Choroid plexus epithelial cell (primary cell): ENCODE measurements around the gene GAL3ST1.
"Not testable (repeated sequence)": the region's sequence is repeated elsewhere in the genome, so short reads cannot be mapped to it uniquely, and the experiment has no call there.

Experiments used
- DNase-seq: peaks from one replicate; pipeline ENCODE4 v3.0.0-alpha.2; 2010; ENCODE audit warnings: low read depth
- H3K4me3 ChIP-seq: 2 replicates; pipeline ENCODE4 v1.5.1; 2011; ENCODE audit warnings: low read depth, mild to moderate bottlenecking, control low read depth, low read length, moderate library complexity
- TF ChIP-seq, protein P1 (sequence below): conservative IDR thresholded peaks from 2 replicates; pipeline ENCODE4 v1.5.1; 2011; ENCODE audit warnings: low read depth, mild to moderate bottlenecking, control low read depth, inconsistent platforms, low read length, moderate library complexity

Gene GAL3ST1

DNA sequence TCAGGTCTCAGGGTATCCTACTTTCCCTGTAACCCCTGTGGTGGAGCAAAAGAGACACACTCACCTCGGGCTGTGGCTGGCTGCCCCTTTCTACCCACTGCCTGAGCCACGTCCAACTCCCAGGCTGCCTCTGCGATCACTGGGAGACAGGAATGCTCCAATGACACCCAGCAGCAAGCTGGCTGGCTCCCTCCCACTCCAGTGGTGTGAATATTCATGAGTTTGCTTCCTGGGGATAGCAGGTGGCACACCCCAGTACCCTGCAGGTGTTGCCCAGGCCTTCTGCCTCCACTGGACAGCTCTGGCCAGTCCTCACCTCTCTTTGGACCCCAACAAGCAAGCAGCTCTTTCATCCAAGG lies 9.7 kb downstream of the GAL3ST1 start:
- no peak for DNase-seq
- H3K4me3 ChIP-seq: no peak overlapping the region
- TF ChIP-seq, protein P1, sequence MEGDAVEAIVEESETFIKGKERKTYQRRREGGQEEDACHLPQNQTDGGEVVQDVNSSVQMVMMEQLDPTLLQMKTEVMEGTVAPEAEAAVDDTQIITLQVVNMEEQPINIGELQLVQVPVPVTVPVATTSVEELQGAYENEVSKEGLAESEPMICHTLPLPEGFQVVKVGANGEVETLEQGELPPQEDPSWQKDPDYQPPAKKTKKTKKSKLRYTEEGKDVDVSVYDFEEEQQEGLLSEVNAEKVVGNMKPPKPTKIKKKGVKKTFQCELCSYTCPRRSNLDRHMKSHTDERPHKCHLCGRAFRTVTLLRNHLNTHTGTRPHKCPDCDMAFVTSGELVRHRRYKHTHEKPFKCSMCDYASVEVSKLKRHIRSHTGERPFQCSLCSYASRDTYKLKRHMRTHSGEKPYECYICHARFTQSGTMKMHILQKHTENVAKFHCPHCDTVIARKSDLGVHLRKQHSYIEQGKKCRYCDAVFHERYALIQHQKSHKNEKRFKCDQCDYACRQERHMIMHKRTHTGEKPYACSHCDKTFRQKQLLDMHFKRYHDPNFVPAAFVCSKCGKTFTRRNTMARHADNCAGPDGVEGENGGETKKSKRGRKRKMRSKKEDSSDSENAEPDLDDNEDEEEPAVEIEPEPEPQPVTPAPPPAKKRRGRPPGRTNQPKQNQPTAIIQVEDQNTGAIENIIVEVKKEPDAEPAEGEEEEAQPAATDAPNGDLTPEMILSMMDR: no peak

- TF ChIP-seq, protein P1: no peak
Measured at GRCh38 chr22:30564045-30564760, 10.3 kb downstream of the GAL3ST1 start.

DNA sequence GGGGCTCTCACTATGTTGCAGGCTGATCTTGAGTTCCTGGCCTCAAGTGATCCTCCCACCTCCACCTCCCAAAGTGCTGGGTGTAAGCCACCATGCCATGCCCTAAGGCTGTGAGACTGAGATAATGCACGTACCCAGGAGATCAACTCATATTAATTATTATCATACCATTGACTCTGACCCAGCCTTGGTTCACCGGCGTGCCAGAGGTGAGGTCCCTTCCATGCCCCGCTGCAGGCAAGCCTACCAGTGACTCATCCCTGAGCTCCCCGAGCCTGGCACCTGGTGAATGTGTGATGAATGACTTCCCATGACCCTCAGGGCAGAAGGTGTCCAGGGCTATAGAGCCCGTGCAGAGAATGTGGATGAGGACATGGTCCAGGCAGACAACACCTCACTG lies 12.1 kb downstream of the GAL3ST1 start:
- TF ChIP-seq, protein P1: no peak
- DNase-seq: no peak
- no peak overlapping the region for H3K4me3 ChIP-seq

More at GRCh38 chr22:30564045-30564760, 10.3 kb downstream of the GAL3ST1 start:
- no peak for DNase-seq
- H3K4me3 ChIP-seq: no peak overlapping the region

DNA sequence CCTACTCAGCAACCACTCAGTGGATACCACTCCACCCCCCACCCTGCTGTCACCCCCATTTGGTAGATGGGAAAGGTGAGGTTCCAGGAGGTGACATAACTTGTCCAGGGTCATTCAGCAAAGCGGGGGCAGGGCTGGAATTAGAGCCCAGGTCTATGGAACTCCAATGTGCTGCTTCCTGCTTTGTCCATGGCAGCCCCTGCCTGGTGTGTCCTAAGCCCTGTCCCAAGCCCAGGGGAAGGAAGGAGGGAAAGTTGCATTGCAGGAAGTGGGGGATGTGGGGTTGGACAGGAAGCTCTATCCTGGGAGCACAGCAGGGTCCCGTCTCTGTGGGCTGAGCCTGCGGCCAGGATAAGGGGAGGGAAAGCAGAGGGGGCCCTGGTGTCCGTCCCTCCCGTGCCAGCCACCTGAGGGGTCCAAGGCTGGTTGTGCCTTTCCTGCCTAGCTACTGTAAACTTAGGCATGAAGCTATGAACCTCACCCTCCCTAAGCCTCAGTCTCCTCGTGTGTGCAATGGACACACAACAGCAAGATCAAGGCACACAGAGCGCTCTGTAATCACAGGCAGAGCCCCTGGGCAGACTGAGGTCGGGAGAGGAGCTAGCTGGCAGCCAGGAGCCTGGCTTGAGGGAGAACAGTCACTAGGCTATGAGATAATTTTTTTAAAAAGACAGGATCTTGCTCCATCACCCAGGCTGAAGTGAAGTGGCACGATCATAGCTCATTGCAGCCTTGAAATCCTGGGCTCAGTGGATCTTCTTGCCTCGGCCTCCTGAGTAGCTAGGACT lies 12.9 kb downstream of the GAL3ST1 start:
- TF ChIP-seq, protein P1: no peak
- H3K4me3 ChIP-seq: no peak overlapping the region
- DNase-seq: no peak

DNA sequence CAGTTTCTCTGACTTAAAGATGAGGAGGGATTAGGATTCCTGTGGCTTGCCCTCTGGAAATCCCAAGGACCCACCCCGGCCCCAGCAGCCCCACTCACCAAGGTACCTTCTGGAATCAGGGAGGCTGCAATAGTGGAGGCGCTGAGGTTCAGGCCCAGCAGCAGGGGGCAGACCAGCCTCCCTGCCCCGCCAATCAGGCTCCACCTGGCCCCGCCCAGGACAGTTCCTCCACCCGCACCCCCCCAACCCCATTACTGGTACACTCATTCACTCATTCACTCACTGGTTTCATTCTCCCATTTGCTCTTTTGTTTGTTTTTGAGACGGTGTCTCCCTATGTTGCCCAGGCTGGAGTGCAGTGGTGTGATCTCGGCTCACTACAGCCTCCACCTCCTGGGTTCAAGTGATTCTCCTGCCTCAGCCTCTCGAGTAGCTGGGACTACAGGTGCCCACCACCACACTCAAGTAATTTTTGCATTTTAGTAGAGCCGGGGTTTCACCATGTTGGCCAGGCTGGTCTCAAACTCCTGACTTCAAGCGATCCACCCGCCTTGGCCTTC lies 13.7 kb downstream of the GAL3ST1 start:
- H3K4me3 ChIP-seq, DNase-seq: not testable (repeated sequence)
- TF ChIP-seq, protein P1: peak; percentile 27

DNA sequence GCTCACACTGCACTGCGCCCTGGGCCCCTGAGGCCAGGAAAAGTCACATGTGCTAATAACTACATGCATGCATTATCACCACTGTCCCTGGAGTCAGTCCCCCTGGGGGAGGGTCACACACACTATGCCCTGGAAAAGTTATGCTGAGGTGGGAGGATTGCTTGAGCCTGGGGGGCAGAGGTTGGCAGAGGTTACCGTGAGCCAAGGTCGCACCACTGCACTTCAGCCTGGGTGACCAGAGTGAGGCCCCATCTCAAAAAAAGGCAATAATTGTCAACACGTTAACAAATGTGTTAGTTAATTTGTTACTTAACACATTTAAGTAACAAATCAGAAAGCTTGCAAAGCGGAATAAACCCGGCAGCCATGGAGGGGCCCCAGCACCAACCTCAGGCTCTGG lies 14.6 kb downstream of the GAL3ST1 start:
- no peak for DNase-seq
- no peak overlapping the region for H3K4me3 ChIP-seq
- TF ChIP-seq, protein P1: no peak

DNA sequence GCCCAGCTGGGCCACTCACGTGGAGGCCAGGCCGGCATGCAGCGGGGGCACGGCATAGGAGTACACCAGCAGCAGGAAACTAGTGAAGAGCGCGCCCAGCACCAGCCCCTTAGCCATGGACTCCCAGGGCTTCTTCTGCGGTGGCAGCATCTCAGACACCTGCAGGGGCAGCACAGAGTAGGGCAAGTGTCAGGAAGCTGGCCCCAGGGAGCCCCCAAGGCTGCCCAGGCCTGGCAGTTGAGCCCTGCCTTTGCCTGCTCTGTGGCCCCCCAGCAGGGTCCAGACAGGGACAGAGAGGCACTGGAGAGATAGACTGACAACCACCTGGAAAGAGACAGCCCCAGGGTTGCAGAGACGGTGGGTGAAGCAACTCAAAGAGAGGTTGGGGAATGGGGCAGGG lies 17.2 kb downstream of the GAL3ST1 start:
- no peak for DNase-seq
- TF ChIP-seq, protein P1: no peak
- H3K4me3 ChIP-seq: no peak overlapping the region
